HEK293 (cell line): ENCODE data around the gene MOB1A.

ENCODE experiments used
- CTCF ChIA-PET: fragments of 350-600 bp; formaldehyde crosslinking; extraction: SDS; loops from one replicate; lab custom pipeline; 2021; ENCODE audit warnings: antibody characterized with exemption; lab: Yijun Ruan, JAX
- POLR2A ChIA-PET: fragments of 300-600 bp; formaldehyde crosslinking; extraction: SDS; loops from one replicate; lab custom pipeline; 2020; ENCODE audit warnings: antibody characterized with exemption, inconsistent platforms; lab: Yijun Ruan, JAX
- H3K27ac ChIP-seq: fragments of 200-500 bp; sonication (Bioruptor generic); 2 replicates; pipeline ENCODE4 v1.5.1; 2014; ENCODE audit warnings: low read depth, low read length, control low read depth, inconsistent platforms; ENCODE audit errors: extremely low read depth
- H3K36me3 ChIP-seq, 2 experiments: fragments of 200-500 bp in 1 of 2; sonication (Bioruptor generic) in 1 of 2; 1 replicate in 1 of 2; 2 replicates in 1 of 2; pipeline ENCODE4 v1.5.1; 2014 to 2017; ENCODE audit warnings: inconsistent platforms in 2 of 2, low read length in 2 of 2; ENCODE audit not compliant: control insufficient read depth in 2 of 2, insufficient read depth in 1 of 2
- H3K4me1 ChIP-seq: fragments of 200-500 bp; sonication (Bioruptor generic); 2 replicates; pipeline ENCODE4 v1.5.1; 2014; ENCODE audit warnings: mild to moderate bottlenecking, low read length, inconsistent platforms; ENCODE audit not compliant: control insufficient read depth, insufficient read depth
- H3K4me3 ChIP-seq: 2 replicates; pipeline ENCODE4 v1.5.1; 2011; ENCODE audit warnings: low read depth, mild to moderate bottlenecking, control low read depth, low read length, moderate library complexity
- H3K9me3 ChIP-seq: fragments of 200-500 bp; sonication (Bioruptor generic); 2 replicates; pipeline ENCODE4 v1.5.1; 2014; ENCODE audit warnings: low read depth, low read length, inconsistent platforms; ENCODE audit not compliant: control insufficient read depth, insufficient read depth
- GLIS1 ChIP-seq: fragments of 450-650 bp; formaldehyde crosslinking; IDR thresholded peaks from 2 replicates; pipeline ENCODE4 v1.5.1; 2016; ENCODE audit warnings: missing biosample characterization, missing genetic modification characterization
- KLF9 ChIP-seq: fragments of 450-650 bp; formaldehyde crosslinking; IDR thresholded peaks from 2 replicates; pipeline ENCODE4 v1.5.1; 2016; ENCODE audit warnings: missing biosample characterization, missing genetic modification characterization, low read depth
- MYNN ChIP-seq: fragments of 450-650 bp; formaldehyde crosslinking; IDR thresholded peaks from 2 replicates; pipeline ENCODE4 v1.5.1; 2016; ENCODE audit warnings: missing biosample characterization, missing genetic modification characterization, borderline replicate concordance
- PATZ1 ChIP-seq: fragments of 450-650 bp; formaldehyde crosslinking; IDR thresholded peaks from 2 replicates; pipeline ENCODE4 v1.5.1; 2016; ENCODE audit warnings: missing biosample characterization, missing genetic modification characterization
- ZBTB7A ChIP-seq: fragments of 450-650 bp; formaldehyde crosslinking; IDR thresholded peaks from 2 replicates; pipeline ENCODE4 v1.5.1; 2016; ENCODE audit warnings: low read depth, missing biosample characterization, missing genetic modification characterization
- ZFP69B ChIP-seq: fragments of 450-650 bp; formaldehyde crosslinking; IDR thresholded peaks from 2 replicates; pipeline ENCODE4 v1.5.1; 2016; ENCODE audit warnings: missing biosample characterization, missing genetic modification characterization
- ZNF16 ChIP-seq: fragments of 450-650 bp; formaldehyde crosslinking; IDR thresholded peaks from 2 replicates; pipeline ENCODE4 v1.5.1; 2016; ENCODE audit warnings: low read depth, missing biosample characterization, missing genetic modification characterization
- ZNF324 ChIP-seq: fragments of 450-650 bp; formaldehyde crosslinking; IDR thresholded peaks from 2 replicates; pipeline ENCODE4 v1.5.1; 2016; ENCODE audit warnings: missing biosample characterization, missing genetic modification characterization
- ZNF354C ChIP-seq: fragments of 450-650 bp; formaldehyde crosslinking; IDR thresholded peaks from 2 replicates; pipeline ENCODE4 v1.5.1; 2016; ENCODE audit warnings: missing biosample characterization, missing genetic modification characterization, low read depth, borderline replicate concordance
- ZNF37A ChIP-seq: fragments of 450-650 bp; IDR thresholded peaks from 2 replicates; pipeline ENCODE4 v1.5.1; 2018; ENCODE audit warnings: missing biosample characterization, missing genetic modification characterization
- ZNF423 ChIP-seq: fragments of 450-650 bp; formaldehyde crosslinking; IDR thresholded peaks from 2 replicates; pipeline ENCODE4 v1.5.1; 2016; ENCODE audit warnings: missing biosample characterization, missing genetic modification characterization
- ZNF433 ChIP-seq: fragments of 450-650 bp; formaldehyde crosslinking; IDR thresholded peaks from 2 replicates; pipeline ENCODE4 v1.5.1; 2016; ENCODE audit warnings: missing biosample characterization, missing genetic modification characterization, low read depth
- ZNF510 ChIP-seq: fragments of 450-650 bp; formaldehyde crosslinking; IDR thresholded peaks from 2 replicates; pipeline ENCODE4 v1.5.1; 2018; ENCODE audit warnings: mild to moderate bottlenecking, missing genetic modification characterization, missing biosample characterization; ENCODE audit not compliant: insufficient replicate concordance
- ZNF529 ChIP-seq: fragments of 450-650 bp; formaldehyde crosslinking; IDR thresholded peaks from 2 replicates; pipeline ENCODE4 v1.5.1; 2017; ENCODE audit warnings: missing genetic modification characterization, missing biosample characterization; ENCODE audit not compliant: insufficient replicate concordance
- ZNF544 ChIP-seq: fragments of 450-650 bp; formaldehyde crosslinking; IDR thresholded peaks from 2 replicates; pipeline ENCODE4 v1.5.0; 2017; ENCODE audit warnings: missing biosample characterization, missing genetic modification characterization
- ZNF549 ChIP-seq: fragments of 450-650 bp; IDR thresholded peaks from 2 replicates; pipeline ENCODE4 v1.5.1; 2018; ENCODE audit warnings: missing biosample characterization, missing genetic modification characterization, mild to moderate bottlenecking, inconsistent platforms, moderate library complexity
- ZNF580 ChIP-seq: fragments of 450-650 bp; formaldehyde crosslinking; IDR thresholded peaks from 2 replicates; pipeline ENCODE4 v1.5.1; 2016; ENCODE audit warnings: missing biosample characterization, missing genetic modification characterization
- ZNF610 ChIP-seq: fragments of 450-650 bp; formaldehyde crosslinking; IDR thresholded peaks from 2 replicates; pipeline ENCODE4 v1.5.1; 2016; ENCODE audit warnings: missing biosample characterization, missing genetic modification characterization, borderline replicate concordance
- ZNF776 ChIP-seq: fragments of 450-650 bp; formaldehyde crosslinking; IDR thresholded peaks from 2 replicates; pipeline ENCODE4 v1.5.0; 2017; ENCODE audit warnings: missing biosample characterization, missing genetic modification characterization, borderline replicate concordance
- TF ChIP-seq, protein P1 (sequence below): fragments of 450-650 bp; formaldehyde crosslinking; IDR thresholded peaks from 2 replicates; pipeline ENCODE4 v1.5.1; 2016; ENCODE audit warnings: missing biosample characterization, missing genetic modification characterization
- TF ChIP-seq, protein P2 (sequence below): IDR thresholded peaks from 2 replicates; pipeline ENCODE4 v1.6.1; 2011; ENCODE audit warnings: mild to moderate bottlenecking, low read depth, low read length, borderline replicate concordance
- TF ChIP-seq, protein P3 (sequence below): fragments of 450-650 bp; formaldehyde crosslinking; IDR thresholded peaks from 2 replicates; pipeline ENCODE4 v1.5.1; 2016; ENCODE audit warnings: missing biosample characterization, missing genetic modification characterization

The MOB1A gene

GRCh38 chr2:74149570-74150319 is 28.9 kb downstream of the MOB1A start (continued):
- TF ChIP-seq ZNF16 (tag by site-specific recombination) (no peak), KLF9 (no peak), ZNF529 (tag by site-specific recombination) (no peak), PATZ1 (tag by site-specific recombination) (no peak)
- TF ChIP-seq, all 188 proteins: peak for 0

GRCh38 chr2:74149247-74149525 is 29.5 kb downstream of the MOB1A start:
- ChIA-PET CTCF (interaction anchor here (0.7 to 7.5 kb wide), 4 partner anchors 28 to 469 kb away, joined by 3 to 155 read pairs (median 6); partner anchors contain the start of gene STAMBP), POLR2A (interaction anchor here (4.2 kb wide), 1 partner anchor 29 kb away, joined by 22 read pairs; the partner anchor contains the start of gene MOB1A)
- Histone ChIP-seq H3K9me3 (no peaks in the 10 kb centered on the region), H3K4me3 (no peak overlapping the region), H3K4me1 (no peaks in the 10 kb centered on the region), H3K36me3 (peaks cover 10 to 44% of the 10 kb centered on the region in 2 experiments), H3K27ac (no peak overlapping the region)
- no peak for TF ChIP-seq ZNF433 (tag by site-specific recombination)
- TF ChIP-seq, protein P1, sequence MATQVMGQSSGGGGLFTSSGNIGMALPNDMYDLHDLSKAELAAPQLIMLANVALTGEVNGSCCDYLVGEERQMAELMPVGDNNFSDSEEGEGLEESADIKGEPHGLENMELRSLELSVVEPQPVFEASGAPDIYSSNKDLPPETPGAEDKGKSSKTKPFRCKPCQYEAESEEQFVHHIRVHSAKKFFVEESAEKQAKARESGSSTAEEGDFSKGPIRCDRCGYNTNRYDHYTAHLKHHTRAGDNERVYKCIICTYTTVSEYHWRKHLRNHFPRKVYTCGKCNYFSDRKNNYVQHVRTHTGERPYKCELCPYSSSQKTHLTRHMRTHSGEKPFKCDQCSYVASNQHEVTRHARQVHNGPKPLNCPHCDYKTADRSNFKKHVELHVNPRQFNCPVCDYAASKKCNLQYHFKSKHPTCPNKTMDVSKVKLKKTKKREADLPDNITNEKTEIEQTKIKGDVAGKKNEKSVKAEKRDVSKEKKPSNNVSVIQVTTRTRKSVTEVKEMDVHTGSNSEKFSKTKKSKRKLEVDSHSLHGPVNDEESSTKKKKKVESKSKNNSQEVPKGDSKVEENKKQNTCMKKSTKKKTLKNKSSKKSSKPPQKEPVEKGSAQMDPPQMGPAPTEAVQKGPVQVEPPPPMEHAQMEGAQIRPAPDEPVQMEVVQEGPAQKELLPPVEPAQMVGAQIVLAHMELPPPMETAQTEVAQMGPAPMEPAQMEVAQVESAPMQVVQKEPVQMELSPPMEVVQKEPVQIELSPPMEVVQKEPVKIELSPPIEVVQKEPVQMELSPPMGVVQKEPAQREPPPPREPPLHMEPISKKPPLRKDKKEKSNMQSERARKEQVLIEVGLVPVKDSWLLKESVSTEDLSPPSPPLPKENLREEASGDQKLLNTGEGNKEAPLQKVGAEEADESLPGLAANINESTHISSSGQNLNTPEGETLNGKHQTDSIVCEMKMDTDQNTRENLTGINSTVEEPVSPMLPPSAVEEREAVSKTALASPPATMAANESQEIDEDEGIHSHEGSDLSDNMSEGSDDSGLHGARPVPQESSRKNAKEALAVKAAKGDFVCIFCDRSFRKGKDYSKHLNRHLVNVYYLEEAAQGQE: no peak
- TF ChIP-seq ZFP69B (tag by site-specific recombination): no peak
- TF ChIP-seq ZNF324 (tag by site-specific recombination): no peak
- no peak for TF ChIP-seq ZNF580 (tag by site-specific recombination)
- no peak for TF ChIP-seq ZBTB7A (tag by site-specific recombination)
- TF ChIP-seq, protein P2, sequence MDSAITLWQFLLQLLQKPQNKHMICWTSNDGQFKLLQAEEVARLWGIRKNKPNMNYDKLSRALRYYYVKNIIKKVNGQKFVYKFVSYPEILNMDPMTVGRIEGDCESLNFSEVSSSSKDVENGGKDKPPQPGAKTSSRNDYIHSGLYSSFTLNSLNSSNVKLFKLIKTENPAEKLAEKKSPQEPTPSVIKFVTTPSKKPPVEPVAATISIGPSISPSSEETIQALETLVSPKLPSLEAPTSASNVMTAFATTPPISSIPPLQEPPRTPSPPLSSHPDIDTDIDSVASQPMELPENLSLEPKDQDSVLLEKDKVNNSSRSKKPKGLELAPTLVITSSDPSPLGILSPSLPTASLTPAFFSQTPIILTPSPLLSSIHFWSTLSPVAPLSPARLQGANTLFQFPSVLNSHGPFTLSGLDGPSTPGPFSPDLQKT: no peak
- TF ChIP-seq ZNF549: no peak
- TF ChIP-seq ZNF37A: no peak
- no peak for TF ChIP-seq MYNN
- no peak for TF ChIP-seq ZNF776 (tag by site-specific recombination)
- no peak for TF ChIP-seq ZNF354C (tag by site-specific recombination)
- no peak for TF ChIP-seq ZNF510 (tag by site-specific recombination)
- no peak for TF ChIP-seq ZNF610 (tag by site-specific recombination)
- no peak for TF ChIP-seq ZNF544 (tag by site-specific recombination)
- TF ChIP-seq, protein P3, sequence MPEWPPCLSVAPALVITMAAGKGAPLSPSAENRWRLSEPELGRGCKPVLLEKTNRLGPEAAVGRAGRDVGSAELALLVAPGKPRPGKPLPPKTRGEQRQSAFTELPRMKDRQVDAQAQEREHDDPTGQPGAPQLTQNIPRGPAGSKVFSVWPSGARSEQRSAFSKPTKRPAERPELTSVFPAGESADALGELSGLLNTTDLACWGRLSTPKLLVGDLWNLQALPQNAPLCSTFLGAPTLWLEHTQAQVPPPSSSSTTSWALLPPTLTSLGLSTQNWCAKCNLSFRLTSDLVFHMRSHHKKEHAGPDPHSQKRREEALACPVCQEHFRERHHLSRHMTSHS: no peak
- TF ChIP-seq GLIS1 (tag by site-specific recombination): no peak
- TF ChIP-seq ZNF423 (tag by site-specific recombination): no peak
